CD14-positive monocyte (primary cell): ENCODE results near the gene NEGR1. TPM values are rescaled to one million over a fixed set of nuclear protein-coding genes. Genes with fewer than 3 reads are reported as not detected.

ENCODE experiments used
- DNase-seq, 3 donors: peaks; one replicate each; pipeline ENCODE4 v3.0.0-alpha.2; 2011 to 2022
- H2AFZ ChIP-seq: 2 replicates; pipeline ENCODE4 v1.6.0; 2012; ENCODE audit warnings: mild to moderate bottlenecking, low read depth, low read length, inconsistent platforms; ENCODE audit not compliant: insufficient read depth, poor library complexity, severe bottlenecking
- H3K27ac ChIP-seq, 2 donors: 1 replicate in 1 of 2; 2 replicates in 1 of 2; pipeline ENCODE4 v1.5.1; 2012 to 2013; ENCODE audit warnings: low read length in 2 of 2, control low read depth in 1 of 2, inconsistent platforms in 1 of 2, low read depth in 1 of 2, mild to moderate bottlenecking in 1 of 2
- H3K27me3 ChIP-seq, 2 donors: one replicate each; pipeline versions ENCODE4 v1.6.0 to v1.6.1; 2011 to 2013; ENCODE audit warnings: low read length in 2 of 2; ENCODE audit not compliant: control insufficient read depth in 2 of 2, insufficient read depth in 2 of 2
- H3K36me3 ChIP-seq, 2 donors: replicated peaks in 1 of 2; 1 replicate in 1 of 2; 2 replicates in 1 of 2; pipeline versions ENCODE4 v1.5.1 to v1.6.1; 2012 to 2013; ENCODE audit warnings: low read length in 2 of 2, control low read depth in 1 of 2, inconsistent platforms in 1 of 2, mild to moderate bottlenecking in 1 of 2; ENCODE audit not compliant: insufficient read depth in 2 of 2, control insufficient read depth in 1 of 2
- H3K4me1 ChIP-seq, 2 donors: 1 replicate in 1 of 2; 2 replicates in 1 of 2; pipeline versions ENCODE4 v1.5.1 to v1.6.1; 2012 to 2013; ENCODE audit warnings: low read length in 2 of 2, control low read depth in 1 of 2, inconsistent platforms in 1 of 2, mild to moderate bottlenecking in 1 of 2, moderate library complexity in 1 of 2; ENCODE audit not compliant: insufficient read depth in 2 of 2, control insufficient read depth in 1 of 2
- H3K4me2 ChIP-seq: replicated peaks from 2 replicates; pipeline ENCODE3; 2012; ENCODE audit warnings: low read length, moderate library complexity, mild to moderate bottlenecking; ENCODE audit not compliant: poor library complexity, severe bottlenecking; ENCODE audit errors: extremely low read depth
- H3K4me3 ChIP-seq, 3 experiments: fragments of 200-600 bp in 1 of 3; sonication (generic) in 1 of 3; replicated peaks in 1 of 3; 1 replicate in 2 of 3; 2 replicates in 1 of 3; pipeline ENCODE4 v1.5.1; 2011 to 2013; ENCODE audit warnings: low read length in 3 of 3, mild to moderate bottlenecking in 3 of 3, control low read depth in 2 of 3, low read depth in 2 of 3, inconsistent platforms in 1 of 3, moderate library complexity in 1 of 3
- H3K79me2 ChIP-seq: 2 replicates; pipeline ENCODE4 v1.6.0; 2012; ENCODE audit warnings: mild to moderate bottlenecking, control low read depth, inconsistent platforms, low read length, moderate library complexity; ENCODE audit not compliant: insufficient read depth
- H3K9ac ChIP-seq: 2 replicates; pipeline ENCODE4 v1.6.0; 2017; ENCODE audit warnings: low read length, mild to moderate bottlenecking; ENCODE audit not compliant: insufficient read depth, poor library complexity, severe bottlenecking
- H3K9me3 ChIP-seq, 2 donors: replicated peaks in 1 of 2; 1 replicate in 1 of 2; 2 replicates in 1 of 2; pipeline versions ENCODE4 v1.5.1 to v1.6.1; 2012 to 2013; ENCODE audit warnings: low read length in 2 of 2, control low read depth in 1 of 2; ENCODE audit not compliant: control insufficient read depth in 1 of 2, insufficient read depth in 1 of 2
- H4K20me1 ChIP-seq: 2 replicates; pipeline ENCODE4 v1.6.0; 2012; ENCODE audit warnings: mild to moderate bottlenecking, low read length, control low read depth, moderate library complexity; ENCODE audit not compliant: insufficient read depth
- H3K27ac Mint-ChIP-seq, 7 donors: one replicate each; pipeline ENCODE4 v1.8.0; 2020; ENCODE audit warnings: mild to moderate bottlenecking in 7 of 7, mixed read lengths in 7 of 7, moderate library complexity in 6 of 7, inconsistent platforms in 2 of 7
- H3K27me3 Mint-ChIP-seq, 3 donors: one replicate each; pipeline ENCODE4 v1.8.0; 2021 to 2022; ENCODE audit warnings: low read depth in 3 of 3, mild to moderate bottlenecking in 3 of 3, mixed read lengths in 3 of 3, moderate library complexity in 3 of 3, inconsistent platforms in 1 of 3
- H3K36me3 Mint-ChIP-seq, 2 donors: one replicate each; pipeline ENCODE4 v1.8.0; 2020; ENCODE audit warnings: mixed read lengths in 2 of 2, inconsistent platforms in 1 of 2, mild to moderate bottlenecking in 1 of 2
- H3K4me1 Mint-ChIP-seq: one replicate; pipeline ENCODE4 v1.8.0; 2020; ENCODE audit warnings: mild to moderate bottlenecking, mixed read lengths
- H3K4me3 Mint-ChIP-seq, 2 donors: one replicate each; pipeline ENCODE4 v1.8.0; 2020; ENCODE audit warnings: mild to moderate bottlenecking in 2 of 2, mixed read lengths in 2 of 2, moderate library complexity in 1 of 2
- H3K9me3 Mint-ChIP-seq, 7 donors: one replicate each; pipeline ENCODE4 v1.8.0; 2020 to 2022; ENCODE audit warnings: mixed read lengths in 7 of 7, mild to moderate bottlenecking in 6 of 7, moderate library complexity in 6 of 7, inconsistent platforms in 2 of 7
- CTCF ChIP-seq: fragments of 200-600 bp; IDR thresholded peaks from one replicate; pipeline ENCODE4 v1.8.0; 2022; ENCODE audit warnings: antibody characterized with exemption, mild to moderate bottlenecking
- WGBS: methylation state at CpG from one replicate; pipeline ENCODE4 v1.1.5; 2013; ENCODE audit warnings: missing lambda C conversion rate; ENCODE audit not compliant: insufficient coverage; 5-methylcytosine and 5-hydroxymethylcytosine counted together
- intact Hi-C, 2 donors: fragments of 100-400 bp; cut with micrococcal nuclease; formaldehyde crosslinking; loops; one replicate each; pipeline versions ENCODE4 v1.15.0 to v1.15.1; 2023
- polyA plus RNA-seq, 3 donors: library from polyadenylated mRNA; depleted of rRNA in 1 of 3; unstranded in 2 of 3; stranded (reverse) in 1 of 3; fragments of 300-500 nt in 2 of 3; fragments of >200 nt in 1 of 3; fragmentation: Illumina TruSeq in 2 of 3; gene quantifications; 1 replicate in 2 of 3; 2 replicates in 1 of 3; pipeline ENCODE4 v1.2.3, GENCODE V29; 2012 to 2021

Gene NEGR1
- polyA plus RNA-seq, 3 donors: 0.03 to 0.15 (median 0.13) TPM

GRCh38 chr1:71565831-71566230, 716.5 kb downstream of the NEGR1 start:
- WGBS: 100% methylated on average over 2 of the region's 3 CpGs
- Mint-ChIP-seq H3K4me3 (no peak overlapping the region), H3K9me3 (peaks cover 0 to 2% (median 0%) of the 10 kb centered on the region in 7 donors), H3K27ac (peak overlapping the region in 1 of 7 donors; percentile 7), H3K36me3 (no peaks in the 10 kb centered on the region), H3K27me3 (no peaks in the 10 kb centered on the region), H3K4me1 (no peaks in the 10 kb centered on the region)
- Histone ChIP-seq H4K20me1 (no peaks in the 10 kb centered on the region), H3K36me3 (no peaks in the 10 kb centered on the region), H3K9me3 (no peaks in the 10 kb centered on the region), H3K27me3 (no peaks in the 10 kb centered on the region), H2AFZ (no peak overlapping the region), H3K4me2 (no peak overlapping the region), H3K9ac (no peak overlapping the region), H3K27ac (no peak overlapping the region), H3K4me3 (no peak overlapping the region), H3K4me1 (no peaks in the 10 kb centered on the region), H3K79me2 (no peaks in the 10 kb centered on the region)
- DNase-seq: no peak
- intact Hi-C loops: no loop called here
- no peak for TF ChIP-seq CTCF

- Mint-ChIP-seq H3K27me3 (no peaks in the 10 kb centered on the region), H3K4me3 (no peak overlapping the region), H3K27ac (no peak overlapping the region), H3K9me3 (peaks cover 0 to 2% (median 0%) of the 10 kb centered on the region in 7 donors), H3K4me1 (no peaks in the 10 kb centered on the region), H3K36me3 (no peaks in the 10 kb centered on the region)
- intact Hi-C loops: no loop called here
- Histone ChIP-seq H3K4me1 (no peaks in the 10 kb centered on the region), H3K4me3 (no peak overlapping the region), H3K9ac (no peak overlapping the region), H4K20me1 (no peaks in the 10 kb centered on the region), H2AFZ (no peak overlapping the region), H3K79me2 (no peaks in the 10 kb centered on the region), H3K4me2 (no peak overlapping the region), H3K9me3 (no peaks in the 10 kb centered on the region), H3K27ac (no peak overlapping the region), H3K36me3 (no peaks in the 10 kb centered on the region), H3K27me3 (no peaks in the 10 kb centered on the region)
- TF ChIP-seq CTCF: no peak
- no peak for DNase-seq
These were observed 717.1 kb downstream of the NEGR1 start for GRCh38 chr1:71565262-71565661.
